Measurements from ENCODE around the gene FNBP1L. TPM values are rescaled to one million over a fixed set of nuclear protein-coding genes. Genes with fewer than 3 reads are reported as not detected.

FNBP1L gene
- total and polyA plus RNA-seq, 2 of the 8 experiments (the other 6 are each of a cell fraction or from before 2014, with no cell fraction given): 48.9 to 95.9 TPM

DNA sequence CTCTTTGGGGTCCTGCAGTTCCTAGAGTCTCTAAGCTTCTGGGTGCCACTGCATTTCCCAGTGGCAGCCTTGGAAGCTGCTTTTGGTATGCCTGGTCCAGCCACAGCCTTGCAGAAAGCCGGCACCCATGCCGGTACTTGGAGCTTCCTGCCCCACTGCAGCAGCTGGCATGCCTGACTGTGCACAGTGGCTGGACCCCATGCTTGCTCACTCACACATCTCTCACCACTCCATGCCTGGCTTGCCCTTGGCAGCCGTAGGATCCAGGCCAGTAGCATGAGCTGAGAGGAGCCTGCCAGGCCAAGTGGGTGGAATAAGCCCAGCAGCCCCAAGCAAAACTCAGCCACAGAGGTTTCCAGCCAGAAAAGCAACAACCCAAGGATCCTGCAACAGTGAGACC lies 20.3 kb upstream of the FNBP1L start (continued):
- TF ChIP-seq, protein P1, sequence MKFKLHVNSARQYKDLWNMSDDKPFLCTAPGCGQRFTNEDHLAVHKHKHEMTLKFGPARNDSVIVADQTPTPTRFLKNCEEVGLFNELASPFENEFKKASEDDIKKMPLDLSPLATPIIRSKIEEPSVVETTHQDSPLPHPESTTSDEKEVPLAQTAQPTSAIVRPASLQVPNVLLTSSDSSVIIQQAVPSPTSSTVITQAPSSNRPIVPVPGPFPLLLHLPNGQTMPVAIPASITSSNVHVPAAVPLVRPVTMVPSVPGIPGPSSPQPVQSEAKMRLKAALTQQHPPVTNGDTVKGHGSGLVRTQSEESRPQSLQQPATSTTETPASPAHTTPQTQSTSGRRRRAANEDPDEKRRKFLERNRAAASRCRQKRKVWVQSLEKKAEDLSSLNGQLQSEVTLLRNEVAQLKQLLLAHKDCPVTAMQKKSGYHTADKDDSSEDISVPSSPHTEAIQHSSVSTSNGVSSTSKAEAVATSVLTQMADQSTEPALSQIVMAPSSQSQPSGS (IDR thresholded peaks at IDR 0.05; ENCODE audit: low read length): no peak
- TF ChIP-seq EP300 (IDR thresholded peaks at IDR 0.05; ENCODE audit: borderline replicate concordance in 1 of 2, low read depth in 2 of 2, low read length in 2 of 2) (no peak), GABPA (IDR thresholded peaks at IDR 0.05; ENCODE audit: borderline replicate concordance, insufficient read depth, low read length) (no peak), POU5F1 (IDR thresholded peaks at IDR 0.05; ENCODE audit: low read depth, low read length) (no peak), RXRA (IDR thresholded peaks at IDR 0.05; ENCODE audit: insufficient read depth, low read depth, low read length) (no peak), NRF1 (IDR thresholded peaks at IDR 0.05; ENCODE audit: low read depth, low read length) (no peak), SP1 (IDR thresholded peaks at IDR 0.05; ENCODE audit: low read depth, low read length) (no peak)

All from H1 (cell line).